Measurements from ENCODE around the gene GPC5.
"Not testable (repeated sequence)": the region's sequence is repeated elsewhere in the genome, so short reads cannot be mapped to it uniquely, and the experiment has no call there.

GPC5 gene

GRCh38 chr13:91369441-91369831, 29.0 kb upstream of the GPC5 start:
- peak; percentile 7 for DNase-seq (ENCODE audit: low spot score)

DNA sequence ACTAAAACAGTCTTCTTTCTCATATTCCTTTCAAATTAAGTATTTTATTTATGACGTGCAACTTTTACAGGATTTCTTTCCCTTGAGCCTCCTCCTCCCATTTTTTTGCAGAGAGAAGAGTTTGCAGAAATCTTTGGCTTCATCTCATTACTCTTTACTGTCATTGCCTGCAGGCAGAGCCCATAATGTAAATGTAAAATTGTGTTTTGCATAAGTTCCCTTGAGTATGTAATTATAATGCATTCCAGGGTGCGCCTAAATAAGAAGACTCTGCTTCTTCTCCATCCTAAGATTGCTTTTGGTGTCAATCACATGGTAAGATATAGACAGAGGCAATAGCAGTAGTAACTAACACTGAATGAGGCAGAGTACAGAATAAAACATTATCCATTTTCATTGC, 27.9 kb upstream of the GPC5 start:
- DNase-seq (ENCODE audit: low spot score) = no peak

- DNase-seq (ENCODE audit: low spot score) = no peak
Observed at GRCh38 chr13:91372911-91373310, 25.5 kb upstream of the GPC5 start.

DNA sequence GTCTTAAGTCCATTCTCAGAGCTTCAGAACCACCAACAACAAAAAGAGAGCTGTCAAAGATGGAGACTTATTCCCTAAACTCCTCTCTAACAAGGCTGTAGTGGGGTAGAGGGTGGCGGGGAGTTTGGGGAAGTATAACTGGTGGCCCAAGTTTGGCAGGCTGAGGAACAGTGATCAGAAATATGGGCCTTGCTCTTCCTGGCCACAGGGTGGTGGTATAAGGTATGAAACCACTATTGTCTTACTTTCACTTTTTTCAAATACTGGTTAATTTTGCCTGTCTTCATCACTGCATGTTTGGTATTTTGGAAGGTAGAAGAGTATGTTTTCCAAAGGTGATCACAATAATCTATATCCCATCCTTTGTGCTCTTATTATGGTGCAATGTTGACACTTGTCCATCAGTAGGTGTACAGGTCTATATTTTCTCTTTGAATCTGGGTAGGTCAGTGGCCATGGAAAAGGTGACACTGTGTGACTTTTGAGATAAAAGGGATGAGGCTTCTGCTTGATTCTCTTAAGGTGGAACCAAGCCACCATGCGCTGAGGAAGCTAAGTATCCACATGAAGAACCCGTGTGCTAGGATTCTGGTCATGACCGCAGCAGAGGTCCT, 23.2 kb upstream of the GPC5 start:
- peak; percentile 19 for DNase-seq (ENCODE audit: low spot score)

- no peak for DNase-seq (ENCODE audit: low spot score)
Observed at GRCh38 chr13:91381371-91381770, 17.1 kb upstream of the GPC5 start.

DNA sequence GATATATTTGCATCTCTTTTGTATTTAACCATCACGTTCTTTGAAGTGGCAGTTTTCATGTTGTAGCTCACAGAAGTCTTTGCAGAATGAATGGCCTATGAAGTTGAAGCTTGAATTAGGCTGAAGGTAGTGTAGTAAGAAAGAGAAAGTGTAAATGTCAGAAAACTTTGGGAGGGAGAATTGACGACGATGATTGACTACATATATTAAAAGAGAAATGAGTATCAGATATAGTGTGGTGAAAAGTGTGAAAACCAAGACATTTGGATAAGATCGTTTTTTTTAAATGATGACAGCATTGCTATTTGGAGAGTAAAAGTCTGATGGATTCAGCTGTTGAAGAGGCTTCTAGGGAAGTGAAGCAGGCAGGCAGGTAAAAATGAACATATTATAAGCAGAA, 14.6 kb upstream of the GPC5 start:
- no peak for DNase-seq (ENCODE audit: low spot score)

GRCh38 chr13:91384896-91385295, 13.5 kb upstream of the GPC5 start:
- DNase-seq (ENCODE audit: low spot score) = no peak

GRCh38 chr13:91389186-91389585, 9.2 kb upstream of the GPC5 start:
- no peak for DNase-seq (ENCODE audit: low spot score)

DNA sequence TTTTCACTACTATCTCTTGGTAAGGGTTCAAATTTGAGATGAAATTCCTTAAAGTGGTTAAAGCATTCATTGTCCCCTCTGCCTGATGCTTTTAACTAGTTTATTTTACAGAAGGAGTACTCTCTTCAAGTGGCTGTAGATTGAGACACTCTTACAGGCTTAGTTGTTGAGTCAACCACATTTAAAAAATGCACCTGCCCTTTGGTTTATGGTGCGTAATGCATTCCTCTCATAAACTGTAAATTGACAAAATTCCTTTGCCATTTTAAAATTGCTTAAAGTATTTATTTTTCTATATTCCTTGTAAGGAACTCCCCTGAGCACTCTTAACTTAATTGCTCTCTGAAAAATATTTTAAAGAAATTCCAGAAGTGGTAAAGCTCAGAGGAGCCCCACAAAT, 826 bp upstream of the GPC5 start:
- DNase-seq (ENCODE audit: low spot score) = no peak

DNA sequence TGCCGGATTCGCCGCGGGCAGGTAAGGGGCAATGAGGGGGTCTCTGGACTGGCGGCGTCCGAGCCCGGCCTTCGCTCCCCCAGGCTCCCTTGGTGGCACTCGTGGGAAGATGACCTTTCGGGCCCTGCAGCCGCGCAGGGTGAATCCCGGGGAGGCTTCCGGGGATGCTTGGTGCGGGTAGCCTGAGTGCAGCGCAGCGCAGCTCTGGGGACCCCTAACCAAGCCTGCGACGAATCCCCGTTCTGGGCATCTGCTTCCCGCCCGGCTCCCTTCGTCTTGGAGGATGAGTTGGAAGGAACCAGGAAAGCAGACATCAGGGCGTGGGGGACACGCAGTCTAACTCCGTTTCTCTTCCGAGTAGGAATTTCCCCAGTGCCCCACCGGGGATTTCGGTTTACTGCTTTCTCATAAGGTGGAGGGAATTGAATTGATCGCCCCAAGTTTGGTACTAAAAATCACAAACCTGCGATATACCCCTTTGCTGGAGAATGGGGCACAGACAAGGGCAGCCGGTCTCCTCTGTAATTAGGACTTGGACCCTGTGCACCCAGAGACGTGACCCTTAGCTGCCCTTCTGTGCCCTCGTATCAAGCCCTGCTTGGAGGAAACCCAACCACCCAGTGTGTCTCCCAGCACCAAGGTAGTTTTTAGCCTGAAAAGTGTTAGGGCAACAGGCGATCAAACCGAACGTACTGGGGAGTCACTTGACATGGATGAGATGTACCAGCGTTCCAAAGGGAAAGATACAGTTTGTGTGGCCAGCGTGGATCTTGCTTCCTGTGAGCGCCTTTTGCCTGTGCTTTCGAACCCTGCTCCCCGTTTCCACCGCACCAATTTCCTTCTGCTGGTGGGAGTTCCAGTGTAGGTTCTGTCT, 1.0 kb downstream of the GPC5 start:
- DNase-seq (ENCODE audit: low spot score) = no peak

DNA sequence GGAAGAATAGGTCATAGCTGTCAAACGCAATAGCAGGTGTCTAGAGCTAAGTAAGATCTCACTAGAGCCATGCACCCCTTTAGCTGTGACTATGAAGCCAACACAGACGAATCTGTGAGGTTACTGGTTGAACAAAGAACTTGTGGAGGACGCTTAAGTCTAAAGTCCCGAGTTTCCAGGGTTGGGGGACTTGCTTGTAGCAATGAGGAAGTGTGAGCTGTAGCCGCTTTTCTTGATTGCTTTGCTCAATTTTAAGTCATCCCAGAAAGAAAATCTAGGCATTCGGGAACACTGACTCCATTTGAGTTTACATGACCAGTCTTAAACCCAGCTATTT, 1.6 kb downstream of the GPC5 start:
- DNase-seq (ENCODE audit: low spot score) = no peak

GRCh38 chr13:91400671-91401070, 2.2 kb downstream of the GPC5 start:
- no peak for DNase-seq (ENCODE audit: low spot score)

DNA sequence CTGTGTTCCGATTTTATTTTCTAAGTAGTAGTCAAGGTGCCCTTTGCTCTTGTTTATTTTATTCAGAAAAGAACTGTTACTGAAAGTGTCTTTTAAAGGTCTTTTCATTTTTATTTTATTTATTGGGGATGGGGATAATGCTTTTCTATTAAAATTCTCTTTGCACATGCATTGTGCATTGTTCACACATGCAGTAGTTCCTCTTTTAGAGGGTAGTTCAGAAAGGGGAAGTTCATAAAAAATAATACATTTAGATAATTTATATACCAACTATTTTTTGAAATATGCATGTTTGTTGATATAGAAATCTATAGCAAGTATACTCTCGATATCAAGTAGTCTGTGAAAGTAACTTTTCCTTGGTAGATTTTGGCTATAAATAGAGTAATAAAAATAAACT, 3.5 kb downstream of the GPC5 start:
- DNase-seq (ENCODE audit: low spot score) = no peak

- DNase-seq (ENCODE audit: low spot score) = no peak
Observed at GRCh38 chr13:91405240-91405639, 6.8 kb downstream of the GPC5 start.

GRCh38 chr13:91406619-91407018, 8.2 kb downstream of the GPC5 start:
- peak; percentile 17 for DNase-seq (ENCODE audit: low spot score)

DNA sequence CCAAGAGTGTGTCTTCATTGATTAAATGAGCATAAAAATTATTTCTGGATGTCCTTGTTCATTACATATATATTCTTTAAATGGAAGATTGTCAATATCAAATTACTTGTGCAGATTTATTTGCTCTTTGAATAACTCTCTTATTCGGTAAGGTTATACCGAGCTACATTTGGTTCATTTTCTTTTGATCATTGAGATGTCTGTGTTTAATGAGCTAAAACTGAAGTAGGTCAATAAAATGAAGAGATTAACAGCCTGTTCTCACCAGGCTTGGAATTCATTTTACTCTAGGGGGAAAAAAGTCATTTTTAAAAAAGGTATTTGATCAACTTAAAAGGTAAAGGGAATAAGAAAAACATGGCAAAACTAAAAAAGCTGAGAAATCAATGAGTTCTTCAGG, 10.6 kb downstream of the GPC5 start:
- DNase-seq (ENCODE audit: low spot score) = no peak

DNA sequence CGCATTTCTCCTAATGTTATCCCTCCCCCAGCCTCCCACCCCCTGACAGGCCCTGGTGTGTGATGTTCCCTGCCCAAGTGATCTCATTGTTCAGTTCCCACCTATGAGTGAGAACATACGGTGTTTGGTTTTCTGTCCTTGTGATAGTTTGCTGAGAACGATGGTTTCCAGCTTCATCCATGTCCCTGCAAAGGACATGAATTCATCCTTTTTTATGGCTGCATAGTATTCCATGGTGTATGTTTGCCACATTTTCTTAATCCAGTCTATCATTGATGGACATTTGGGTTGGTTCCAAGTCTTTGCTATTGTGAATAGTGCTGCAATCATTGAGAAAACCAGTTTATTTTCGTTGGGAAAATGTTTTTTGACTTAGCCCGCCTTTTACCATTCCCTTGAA, 18.2 kb downstream of the GPC5 start:
- not testable (repeated sequence) for DNase-seq (ENCODE audit: low spot score)

GRCh38 chr13:91417660-91418325, 19.4 kb downstream of the GPC5 start:
- DNase-seq (ENCODE audit: low spot score) = no peak

DNA sequence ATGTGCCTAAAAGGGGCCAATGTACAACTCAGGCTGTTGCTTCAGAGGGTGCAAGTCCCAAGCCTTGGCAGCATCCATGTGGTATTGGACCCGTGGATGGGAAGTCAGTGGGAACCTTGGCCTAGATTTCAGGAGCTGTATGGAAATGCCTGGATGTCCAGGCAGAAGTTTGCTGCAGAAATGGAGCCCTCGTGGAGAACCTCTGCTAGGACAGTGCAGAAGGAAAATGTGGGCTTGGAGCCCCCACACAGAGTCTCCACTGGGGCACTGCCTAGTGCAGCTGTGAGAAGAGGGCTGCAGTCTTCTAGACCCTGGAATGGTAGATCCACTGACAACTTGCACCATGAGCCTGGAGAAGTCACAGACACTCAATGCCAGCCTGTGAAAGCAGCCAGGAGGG, 28.5 kb downstream of the GPC5 start:
- DNase-seq (ENCODE audit: low spot score) = no peak

DNA sequence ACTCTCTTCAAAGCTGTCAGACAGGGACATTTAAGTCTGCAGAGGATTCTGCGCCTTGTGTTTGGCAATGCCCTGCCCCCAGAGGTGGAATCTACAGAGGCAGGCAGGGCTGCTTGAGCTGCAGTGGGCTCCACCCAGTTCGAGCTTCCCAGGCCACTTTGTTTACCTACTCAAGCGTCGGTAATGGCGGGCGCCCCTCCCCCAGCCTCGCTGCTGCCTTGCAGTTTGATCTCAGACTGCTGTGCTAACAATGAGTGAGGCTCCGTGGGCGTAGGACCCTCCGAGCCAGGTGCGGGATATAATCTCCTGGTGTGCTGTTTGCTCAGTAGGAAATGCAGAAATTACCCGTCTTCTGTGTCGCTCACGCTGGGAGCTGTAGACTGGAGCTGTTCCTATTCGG, 40.3 kb downstream of the GPC5 start:
- not testable (repeated sequence) for DNase-seq (ENCODE audit: low spot score)

DNA sequence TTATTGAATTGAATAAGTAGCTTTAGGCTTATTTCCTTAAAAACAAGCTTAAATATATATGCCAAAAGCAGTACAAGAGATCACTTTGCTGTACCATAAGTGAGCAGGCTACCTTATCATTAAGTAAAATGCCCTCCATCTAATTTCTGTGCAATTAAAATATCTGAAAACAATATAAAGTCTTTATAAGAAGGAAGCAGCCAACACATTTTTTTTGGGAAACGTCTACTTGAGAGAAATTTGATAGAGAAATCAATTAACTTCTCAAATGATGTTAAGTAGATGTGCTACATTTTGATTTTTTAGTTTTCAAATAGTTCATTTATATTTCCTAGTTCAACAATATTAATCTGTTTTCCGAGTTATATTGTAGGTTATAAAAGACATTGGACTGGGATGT, 52.5 kb downstream of the GPC5 start:
- no peak for DNase-seq (ENCODE audit: low spot score)

DNA sequence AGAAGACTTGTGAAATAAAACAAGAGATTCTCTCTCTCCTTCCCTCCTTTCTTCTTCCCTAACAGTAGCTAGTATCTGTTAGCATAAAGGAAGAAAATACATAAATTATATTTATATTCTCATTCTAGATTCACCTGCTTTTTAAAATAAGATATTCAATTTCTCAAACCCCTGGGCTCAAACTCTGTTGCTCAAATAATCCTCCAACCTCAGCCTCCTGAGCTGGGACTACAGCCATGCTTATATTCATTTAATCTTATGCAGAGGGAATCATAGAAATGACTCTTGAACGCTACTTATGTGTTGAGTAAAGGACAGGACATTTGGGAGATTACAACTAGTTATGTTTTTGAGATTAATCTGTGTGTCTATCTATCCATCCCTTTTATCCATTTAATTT, 56.2 kb downstream of the GPC5 start:
- no peak for DNase-seq (ENCODE audit: low spot score)

GRCh38 chr13:91456837-91457236, 58.4 kb downstream of the GPC5 start:
- DNase-seq (ENCODE audit: low spot score) = no peak
